HG03575 (cell line): ENCODE data around the gene TTC7B.

ENCODE experiments used
- ATAC-seq: cut with Tn5 transposase; IDR thresholded peaks from one replicate; pipeline ENCODE4 v1.9.1; 2021; ENCODE audit not compliant: unreplicated experiment, insufficient number of reproducible peaks, low FRiP score; ENCODE audit errors: extremely low read depth

The TTC7B gene

GRCh38 chr14:90615517-90616060 is 200.6 kb downstream of the TTC7B start:
- ATAC-seq = no peak

- ATAC-seq = no peak
Observed at GRCh38 chr14:90614696-90615516, 201.3 kb downstream of the TTC7B start.

- no peak for ATAC-seq
Observed at GRCh38 chr14:90613997-90614396, 202.2 kb downstream of the TTC7B start.

GRCh38 chr14:90613453-90613852 is 202.8 kb downstream of the TTC7B start:
- no peak for ATAC-seq

- ATAC-seq = no peak
Observed at GRCh38 chr14:90612801-90613200, 203.4 kb downstream of the TTC7B start.

GRCh38 chr14:90611936-90612335 is 204.3 kb downstream of the TTC7B start:
- ATAC-seq = no peak

GRCh38 chr14:90611501-90611900 is 204.7 kb downstream of the TTC7B start:
- ATAC-seq = no peak

GRCh38 chr14:90610346-90611040 is 205.7 kb downstream of the TTC7B start:
- ATAC-seq = no peak

GRCh38 chr14:90609376-90609775 is 206.9 kb downstream of the TTC7B start:
- no peak for ATAC-seq

GRCh38 chr14:90608929-90609341 is 207.3 kb downstream of the TTC7B start:
- ATAC-seq = no peak

GRCh38 chr14:90608281-90608680 is 207.9 kb downstream of the TTC7B start:
- no peak for ATAC-seq

- no peak for ATAC-seq
Observed at GRCh38 chr14:90607141-90607540, 209.1 kb downstream of the TTC7B start.

- ATAC-seq = no peak
Observed at GRCh38 chr14:90606434-90606833, 209.8 kb downstream of the TTC7B start.

GRCh38 chr14:90605430-90605829 is 210.8 kb downstream of the TTC7B start:
- ATAC-seq = no peak

GRCh38 chr14:90604356-90604755 is 211.9 kb downstream of the TTC7B start:
- ATAC-seq = no peak

GRCh38 chr14:90603841-90604240 is 212.4 kb downstream of the TTC7B start:
- ATAC-seq = no peak

- no peak for ATAC-seq
Observed at GRCh38 chr14:90603336-90603735, 212.9 kb downstream of the TTC7B start.

GRCh38 chr14:90602088-90602687 is 214.0 kb downstream of the TTC7B start:
- no peak for ATAC-seq

- no peak for ATAC-seq
Observed at GRCh38 chr14:90601563-90601962, 214.7 kb downstream of the TTC7B start.

GRCh38 chr14:90600619-90601018 is 215.6 kb downstream of the TTC7B start:
- ATAC-seq = no peak
